Bronchial epithelial cell (primary cell): ENCODE data around the gene CASQ2. TPM values are rescaled to one million over a fixed set of nuclear protein-coding genes. Genes with fewer than 3 reads are reported as not detected.
A peak's percentile ranks its signal among the peaks of the same experiment; 100 is the strongest.

Source experiments
- DNase-seq: peaks from one replicate; pipeline ENCODE4 v3.0.0-alpha.2; 2010; ENCODE audit warnings: low read depth
- FAIRE-seq: peaks from 2 replicates; lab custom pipeline; 2011; peaks lifted over from hg19 to GRCh38; lab: Jason Lieb, UNC
- H3K27me3 ChIP-seq: 2 replicates; pipeline ENCODE4 v1.5.1; 2011; ENCODE audit warnings: low read length; ENCODE audit not compliant: control insufficient read depth, insufficient read depth
- H3K36me3 ChIP-seq: 2 replicates; pipeline ENCODE4 v1.5.1; 2011; ENCODE audit warnings: low read length; ENCODE audit not compliant: control insufficient read depth, insufficient read depth
- H3K4me3 ChIP-seq: 2 replicates; pipeline ENCODE4 v1.5.1; 2011; ENCODE audit warnings: mild to moderate bottlenecking, low read depth, low read length, control low read depth
- CTCF ChIP-seq: IDR thresholded peaks from 2 replicates; pipeline ENCODE4 v1.5.1; 2011; ENCODE audit warnings: mild to moderate bottlenecking, moderate library complexity, low read length, control low read depth, inconsistent platforms; ENCODE audit not compliant: insufficient read depth, severe bottlenecking
- total RNA-seq: library from RNA; depleted of rRNA; stranded (reverse); fragments of >200 nt; gene quantifications from 2 replicates; pipeline ENCODE4 v1.2.1, GENCODE V29; 2014

CASQ2 gene
- total RNA-seq, 1 donor from 2014 or later: not detected

GRCh38 chr1:115809847-115810246 is 41.3 kb upstream of the CASQ2 start:
- H3K4me3 ChIP-seq: no peak overlapping the region
- DNase-seq (no peak), FAIRE-seq (no peak)
- TF ChIP-seq CTCF: no peak
- no peaks in the 10 kb centered on the region for H3K27me3 ChIP-seq
- H3K36me3 ChIP-seq: no peaks in the 10 kb centered on the region

GRCh38 chr1:115809076-115809475 is 40.6 kb upstream of the CASQ2 start:
- H3K27me3 ChIP-seq: no peaks in the 10 kb centered on the region
- no peak for FAIRE-seq
- no peak overlapping the region for H3K4me3 ChIP-seq
- no peak for TF ChIP-seq CTCF
- no peaks in the 10 kb centered on the region for H3K36me3 ChIP-seq
- no peak for DNase-seq

GRCh38 chr1:115807723-115808122 is 39.2 kb upstream of the CASQ2 start:
- no peak overlapping the region for H3K4me3 ChIP-seq
- H3K36me3 ChIP-seq: no peaks in the 10 kb centered on the region
- DNase-seq (peak; percentile 81), FAIRE-seq (no peak)
- H3K27me3 ChIP-seq: no peaks in the 10 kb centered on the region
- peak; percentile 69 for TF ChIP-seq CTCF

GRCh38 chr1:115805597-115805996 is 37.1 kb upstream of the CASQ2 start:
- Histone ChIP-seq H3K36me3 (no peaks in the 10 kb centered on the region), H3K4me3 (no peak overlapping the region), H3K27me3 (no peaks in the 10 kb centered on the region)
- no peak for TF ChIP-seq CTCF
- DNase-seq: no peak
- FAIRE-seq: no peak

GRCh38 chr1:115802416-115802815 is 33.9 kb upstream of the CASQ2 start:
- Histone ChIP-seq H3K27me3 (no peaks in the 10 kb centered on the region), H3K4me3 (no peak overlapping the region), H3K36me3 (no peaks in the 10 kb centered on the region)
- TF ChIP-seq CTCF: no peak
- DNase-seq: no peak
- no peak for FAIRE-seq

- no peak overlapping the region for H3K4me3 ChIP-seq
- FAIRE-seq (no peak), DNase-seq (no peak)
- no peaks in the 10 kb centered on the region for H3K27me3 ChIP-seq
- no peak for TF ChIP-seq CTCF
- H3K36me3 ChIP-seq: no peaks in the 10 kb centered on the region
Observed at GRCh38 chr1:115797486-115797885, 29.0 kb upstream of the CASQ2 start.
